Natural killer cell (primary cell): Measurements from ENCODE around the gene ARHGAP32. TPM values are rescaled to one million over a fixed set of nuclear protein-coding genes. Genes with fewer than 3 reads are reported as not detected.

ENCODE experiments used
- ATAC-seq, 3 donors: fragments of 150-1000 bp in 2 of 3; fragments of 200-7000 bp in 1 of 3; cut with Tn5 transposase; 1 replicate in 1 of 3; 2 replicates in 2 of 3; pipeline ENCODE4 v1.10.0; 2021; ENCODE audit warnings: mild to moderate bottlenecking in 2 of 3, moderate library complexity in 2 of 3
- DNase-seq, 2 donors: peaks; one replicate each; pipeline versions ENCODE4 v3.0.0 to v3.0.0-alpha.2; 2013 to 2021; ENCODE audit warnings: mixed read lengths in 1 of 2
- H3K27ac ChIP-seq: one replicate; pipeline ENCODE4 v1.5.1; 2013; ENCODE audit warnings: mild to moderate bottlenecking, low read length
- H3K27me3 ChIP-seq: one replicate; pipeline ENCODE4 v1.6.1; 2013; ENCODE audit warnings: low read length; ENCODE audit not compliant: control insufficient read depth, insufficient read depth
- H3K36me3 ChIP-seq: one replicate; pipeline ENCODE4 v1.6.1; 2013; ENCODE audit warnings: low read length; ENCODE audit not compliant: control insufficient read depth, insufficient read depth
- H3K4me1 ChIP-seq: one replicate; pipeline ENCODE4 v1.6.1; 2013; ENCODE audit warnings: low read length; ENCODE audit not compliant: control insufficient read depth, insufficient read depth
- H3K4me3 ChIP-seq: one replicate; pipeline ENCODE4 v1.5.1; 2013; ENCODE audit warnings: low read length
- H3K9me3 ChIP-seq: one replicate; pipeline ENCODE4 v1.6.1; 2013; ENCODE audit warnings: low read length; ENCODE audit not compliant: control insufficient read depth, insufficient read depth
- H3K27ac Mint-ChIP-seq, 2 donors: one replicate each; pipeline ENCODE4 v1.8.0; 2022; ENCODE audit warnings: mild to moderate bottlenecking in 2 of 2, mixed read lengths in 2 of 2, moderate library complexity in 1 of 2
- H3K27me3 Mint-ChIP-seq, 2 donors: one replicate each; pipeline ENCODE4 v1.8.0; 2022; ENCODE audit warnings: low read depth in 2 of 2, mixed read lengths in 2 of 2
- H3K36me3 Mint-ChIP-seq: one replicate; pipeline ENCODE4 v1.8.0; 2022; ENCODE audit warnings: mixed read lengths
- H3K4me1 Mint-ChIP-seq, 2 donors: one replicate each; pipeline ENCODE4 v1.8.0; 2022; ENCODE audit warnings: mixed read lengths in 2 of 2
- H3K4me3 Mint-ChIP-seq: one replicate; pipeline ENCODE4 v1.8.0; 2022; ENCODE audit warnings: mild to moderate bottlenecking, moderate library complexity, mixed read lengths
- H3K9me3 Mint-ChIP-seq, 2 donors: one replicate each; pipeline ENCODE4 v1.8.0; 2022; ENCODE audit warnings: mixed read lengths in 2 of 2
- WGBS: methylation state at CpG from one replicate; pipeline ENCODE4 v1.1.7; 2013; ENCODE audit warnings: missing lambda C conversion rate; ENCODE audit not compliant: insufficient coverage; 5-methylcytosine and 5-hydroxymethylcytosine counted together
- intact Hi-C: fragments of 100-400 bp; cut with micrococcal nuclease; formaldehyde crosslinking; loops from one replicate; pipeline ENCODE4 v1.14.2; 2022
- total RNA-seq, 4 donors: library from RNA; stranded (reverse); fragments of 120-200 nt in 1 of 4; gene quantifications; one replicate each; pipeline versions ENCODE4 v1.2.3 to v1.2.4, GENCODE V29; 2013 to 2022
- TF ChIP-seq, protein P1 (sequence below): fragments of 200-600 bp; IDR thresholded peaks from one replicate; pipeline ENCODE4 v1.8.0; 2022; ENCODE audit warnings: antibody characterized with exemption

The ARHGAP32 gene
- total RNA-seq, 3 donors from 2014 or later (not counting 1 experiment from before 2014, with no cell fraction given), result 2.5 to 4.6 (median 2.7) TPM

DNA sequence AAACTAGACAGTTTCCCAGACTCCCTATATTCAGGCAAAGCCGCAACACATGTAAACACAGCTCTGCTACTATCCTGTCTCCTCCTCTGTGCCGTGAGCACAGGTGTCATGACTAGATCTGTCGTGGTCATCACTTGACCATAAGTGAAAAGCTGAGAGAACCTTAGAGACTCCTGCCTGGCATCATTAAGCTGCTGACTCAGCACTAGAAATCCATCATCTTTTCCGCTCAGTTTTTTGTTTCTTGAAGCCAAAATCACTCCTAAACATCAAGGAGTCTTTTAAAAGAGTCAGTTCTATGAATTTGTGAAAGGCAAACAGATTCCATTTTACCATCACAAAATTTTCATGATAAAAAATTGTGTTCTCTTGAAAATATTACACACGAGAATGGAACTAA, 147.0 kb downstream of the ARHGAP32 start:
- DNase-seq (no peak), ATAC-seq (no peak)
- Histone ChIP-seq H3K9me3 (no peaks in the 10 kb centered on the region), H3K4me1 (no peaks in the 10 kb centered on the region), H3K36me3 (no peaks in the 10 kb centered on the region), H3K27me3 (no peaks in the 10 kb centered on the region), H3K27ac (no peak overlapping the region), H3K4me3 (no peak overlapping the region)
- H3K4me3 Mint-ChIP-seq, result no peak overlapping the region
- TF ChIP-seq, protein P1, sequence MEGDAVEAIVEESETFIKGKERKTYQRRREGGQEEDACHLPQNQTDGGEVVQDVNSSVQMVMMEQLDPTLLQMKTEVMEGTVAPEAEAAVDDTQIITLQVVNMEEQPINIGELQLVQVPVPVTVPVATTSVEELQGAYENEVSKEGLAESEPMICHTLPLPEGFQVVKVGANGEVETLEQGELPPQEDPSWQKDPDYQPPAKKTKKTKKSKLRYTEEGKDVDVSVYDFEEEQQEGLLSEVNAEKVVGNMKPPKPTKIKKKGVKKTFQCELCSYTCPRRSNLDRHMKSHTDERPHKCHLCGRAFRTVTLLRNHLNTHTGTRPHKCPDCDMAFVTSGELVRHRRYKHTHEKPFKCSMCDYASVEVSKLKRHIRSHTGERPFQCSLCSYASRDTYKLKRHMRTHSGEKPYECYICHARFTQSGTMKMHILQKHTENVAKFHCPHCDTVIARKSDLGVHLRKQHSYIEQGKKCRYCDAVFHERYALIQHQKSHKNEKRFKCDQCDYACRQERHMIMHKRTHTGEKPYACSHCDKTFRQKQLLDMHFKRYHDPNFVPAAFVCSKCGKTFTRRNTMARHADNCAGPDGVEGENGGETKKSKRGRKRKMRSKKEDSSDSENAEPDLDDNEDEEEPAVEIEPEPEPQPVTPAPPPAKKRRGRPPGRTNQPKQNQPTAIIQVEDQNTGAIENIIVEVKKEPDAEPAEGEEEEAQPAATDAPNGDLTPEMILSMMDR, result no peak
- H3K4me1 Mint-ChIP-seq, result no peaks in the 10 kb centered on the region
- WGBS, result 86% methylated on average over 4 of the region's 5 CpGs
- intact Hi-C loops, result no loop called here
- no peak overlapping the region for H3K27ac Mint-ChIP-seq
- H3K9me3 Mint-ChIP-seq, result no peaks in the 10 kb centered on the region
- H3K27me3 Mint-ChIP-seq, result no peaks in the 10 kb centered on the region
- H3K36me3 Mint-ChIP-seq, result no peaks in the 10 kb centered on the region

DNA sequence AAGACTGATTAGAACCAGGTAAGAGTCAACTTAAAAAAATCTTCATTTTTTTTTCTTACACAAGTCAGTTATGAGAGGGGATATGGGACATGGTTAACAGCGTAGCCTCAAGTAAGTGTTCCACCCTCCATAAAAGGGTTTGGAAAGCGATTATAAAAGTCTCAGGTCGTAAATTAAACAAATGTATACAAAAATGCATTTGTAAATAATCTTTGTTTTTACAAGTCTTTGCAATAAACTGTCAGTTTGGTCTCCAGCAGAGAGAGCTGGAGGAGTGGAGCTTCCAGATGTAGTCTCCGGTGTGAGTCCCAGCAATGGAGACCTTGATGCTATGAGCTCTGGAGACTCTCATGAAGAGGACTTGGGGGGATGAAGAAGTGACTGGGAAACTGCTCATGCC, 149.6 kb downstream of the ARHGAP32 start:
- DNase-seq (no peak), ATAC-seq (no peak)
- Histone ChIP-seq H3K27ac (no peak overlapping the region), H3K36me3 (no peaks in the 10 kb centered on the region), H3K4me3 (no peak overlapping the region), H3K9me3 (no peaks in the 10 kb centered on the region), H3K4me1 (no peaks in the 10 kb centered on the region), H3K27me3 (no peaks in the 10 kb centered on the region)
- TF ChIP-seq, protein P1, result no peak
- Mint-ChIP-seq H3K4me3 (no peak overlapping the region), H3K36me3 (no peaks in the 10 kb centered on the region), H3K9me3 (no peaks in the 10 kb centered on the region), H3K27ac (no peak overlapping the region), H3K27me3 (no peaks in the 10 kb centered on the region), H3K4me1 (no peaks in the 10 kb centered on the region)
- 83% methylated on average over 2 of the region's 4 CpGs for WGBS
- intact Hi-C loops, result no loop called here

DNA sequence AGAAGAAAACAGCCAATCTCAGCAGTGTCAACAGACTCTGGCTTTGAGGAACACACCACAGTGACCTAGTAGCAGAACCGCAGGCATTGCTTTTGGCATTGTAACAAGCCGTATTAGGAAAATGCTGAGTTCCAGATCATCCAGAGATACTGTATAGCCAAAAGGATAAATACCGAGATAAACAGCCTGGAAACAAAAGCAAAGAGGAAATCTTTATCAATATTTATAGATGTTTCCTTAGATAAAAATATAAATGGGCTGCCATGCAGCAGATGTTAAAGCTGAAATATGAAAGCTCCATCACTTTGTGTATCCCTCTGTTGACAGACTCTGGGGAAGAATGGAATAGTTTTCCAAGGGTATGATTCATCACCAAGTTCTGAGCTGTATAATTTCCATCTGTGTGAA, 150.5 kb downstream of the ARHGAP32 start:
- H3K36me3 ChIP-seq, result no peaks in the 10 kb centered on the region
- H3K27ac ChIP-seq, result no peak overlapping the region
- no peaks in the 10 kb centered on the region for H3K36me3 Mint-ChIP-seq
- H3K4me3 Mint-ChIP-seq, result no peak overlapping the region
- H3K4me1 ChIP-seq, result no peaks in the 10 kb centered on the region
- H3K27ac Mint-ChIP-seq, result no peak overlapping the region
- ATAC-seq, result no peak
- no peaks in the 10 kb centered on the region for H3K4me1 Mint-ChIP-seq
- DNase-seq, result no peak
- H3K27me3 ChIP-seq, result no peaks in the 10 kb centered on the region
- no peaks in the 10 kb centered on the region for H3K27me3 Mint-ChIP-seq
- TF ChIP-seq, protein P1, result no peak
- no peak overlapping the region for H3K4me3 ChIP-seq
- WGBS, result 94% methylated on average over 2 of the region's 3 CpGs
- H3K9me3 Mint-ChIP-seq, result no peaks in the 10 kb centered on the region
- intact Hi-C loops, result no loop called here
- no peaks in the 10 kb centered on the region for H3K9me3 ChIP-seq

DNA sequence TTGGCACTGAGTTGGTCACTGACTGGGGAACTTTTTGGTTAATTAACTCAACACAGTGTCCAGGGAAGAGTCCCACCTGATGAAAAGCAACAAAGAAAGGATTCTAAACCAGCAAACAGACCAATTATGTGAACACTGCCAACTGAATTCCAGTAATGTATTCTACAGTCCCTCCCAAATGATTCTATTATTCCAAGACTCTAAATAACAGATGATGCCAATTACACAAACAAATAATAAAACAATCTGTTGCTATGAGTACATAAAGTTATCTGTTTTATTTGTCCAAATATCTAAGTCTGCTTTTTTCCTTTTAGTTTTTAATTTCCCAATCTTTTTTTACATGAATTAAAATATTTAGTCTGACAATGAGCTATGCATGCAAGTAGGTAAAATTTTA, 151.2 kb downstream of the ARHGAP32 start:
- no peaks in the 10 kb centered on the region for H3K4me1 Mint-ChIP-seq
- no peaks in the 10 kb centered on the region for H3K27me3 Mint-ChIP-seq
- intact Hi-C loops, result no loop called here
- no peak for ATAC-seq
- Histone ChIP-seq H3K9me3 (no peaks in the 10 kb centered on the region), H3K4me3 (no peak overlapping the region), H3K4me1 (no peaks in the 10 kb centered on the region), H3K27me3 (no peaks in the 10 kb centered on the region), H3K36me3 (no peaks in the 10 kb centered on the region), H3K27ac (no peak overlapping the region)
- no peak overlapping the region for H3K4me3 Mint-ChIP-seq
- H3K9me3 Mint-ChIP-seq, result no peaks in the 10 kb centered on the region
- no peaks in the 10 kb centered on the region for H3K36me3 Mint-ChIP-seq
- no peak for DNase-seq
- H3K27ac Mint-ChIP-seq, result no peak overlapping the region
- TF ChIP-seq, protein P1, result no peak
